A673 (cell line): ENCODE results near the gene BLCAP. TPM values are rescaled to one million over a fixed set of nuclear protein-coding genes. Genes with fewer than 3 reads are reported as not detected.

Experiments used
- BruUV-seq: library from RNA; stranded (reverse); fragments of 400-500 nt; replicated peaks from 2 replicates; lab custom pipeline; 2021; lab: Mats Ljungman, UMichigan
- CTCF ChIA-PET: fragments of 300-600 bp; sonication (Branson Sonifier 250); formaldehyde crosslinking; loops from one replicate; lab custom pipeline; 2022; ENCODE audit warnings: antibody characterized with exemption; lab: Charles Lee
- POLR2A ChIA-PET: fragments of 300-600 bp; sonication (Branson Sonifier 250); formaldehyde crosslinking; loops from one replicate; lab custom pipeline; 2022; ENCODE audit warnings: antibody characterized with exemption; ENCODE audit not compliant: low non-redundant PET; lab: Charles Lee
- DNase-seq: peaks from one replicate; pipeline ENCODE4 v3.0.0-alpha.2; 2015; ENCODE audit warnings: low spot score
- H3K27ac ChIP-seq: fragments of 200-600 bp; sonication (generic); 2 replicates; pipeline ENCODE4 v1.5.1; 2016; ENCODE audit warnings: mixed run types, low read depth, mild to moderate bottlenecking, mixed read lengths, antibody characterized with exemption, low read length; ENCODE audit not compliant: poor library complexity, severe bottlenecking
- H3K27me3 ChIP-seq: fragments of 200-600 bp; sonication (generic); replicated peaks from 2 replicates; pipeline ENCODE4 v1.6.1; 2017; ENCODE audit warnings: mixed run types, low read depth, mild to moderate bottlenecking, mixed read lengths, antibody characterized with exemption, low read length; ENCODE audit not compliant: insufficient read depth, poor library complexity
- H3K36me3 ChIP-seq: fragments of 200-600 bp; sonication (generic); 2 replicates; pipeline ENCODE4 v1.6.1; 2016; ENCODE audit warnings: mixed run types, mild to moderate bottlenecking, mixed read lengths, antibody characterized with exemption, low read length; ENCODE audit not compliant: insufficient read depth, poor library complexity, severe bottlenecking
- H3K4me1 ChIP-seq: fragments of 200-600 bp; sonication (generic); 2 replicates; pipeline ENCODE4 v1.6.1; 2017; ENCODE audit warnings: mixed run types, mild to moderate bottlenecking, mixed read lengths, antibody characterized with exemption, low read length; ENCODE audit not compliant: insufficient read depth, poor library complexity, severe bottlenecking
- H3K4me3 ChIP-seq: fragments of 200-600 bp; sonication (generic); 2 replicates; pipeline ENCODE4 v1.5.1; 2016; ENCODE audit warnings: low read depth, mixed run types, mild to moderate bottlenecking, mixed read lengths, low read length; ENCODE audit not compliant: poor library complexity, severe bottlenecking
- H3K9me3 ChIP-seq: fragments of 200-600 bp; sonication (generic); 2 replicates; pipeline ENCODE4 v1.6.1; 2016; ENCODE audit warnings: mixed run types, low read depth, mild to moderate bottlenecking, mixed read lengths, antibody characterized with exemption, low read length; ENCODE audit not compliant: poor library complexity, severe bottlenecking
- CTCF ChIP-seq: fragments of 300-800, 200-600 bp; sonication (generic); conservative IDR thresholded peaks from 2 replicates; pipeline ENCODE4 v1.5.1; 2017; ENCODE audit warnings: low read depth, mild to moderate bottlenecking, antibody characterized with exemption, low read length, moderate library complexity, mixed read lengths
- EZH2 ChIP-seq: fragments of 200-600 bp; sonication (generic); IDR thresholded peaks from 2 replicates; pipeline ENCODE4 v1.6.1; 2017; ENCODE audit warnings: borderline replicate concordance, low read depth, mild to moderate bottlenecking, mixed read lengths, antibody characterized with exemption, low read length; ENCODE audit not compliant: poor library complexity, severe bottlenecking
- intact Hi-C: fragments of 100-400 bp; cut with micrococcal nuclease; formaldehyde crosslinking; loops from one replicate; pipeline ENCODE4 v1.10.0; 2022; ENCODE audit not compliant: unreplicated experiment
- total RNA-seq: library from RNA; stranded (reverse); gene quantifications from 2 replicates; pipeline ENCODE4 v1.2.3, GENCODE V29; 2021

The BLCAP gene
- total RNA-seq, 1 experiment from 2014 or later: 39.9 TPM

GRCh38 chr20:37570419-37570818 lies 42.7 kb upstream of the BLCAP start:
- no peaks in the 10 kb centered on the region for H3K36me3 ChIP-seq
- no peaks in the 10 kb centered on the region for H3K9me3 ChIP-seq
- BruUV-seq: no TSS peak
- intact Hi-C loops: no loop called here
- TF ChIP-seq EZH2 (no peak), CTCF (no peak)
- DNase-seq: no peak
- H3K27ac ChIP-seq: no peak overlapping the region
- POLR2A ChIA-PET: no interaction called here
- no peak overlapping the region for H3K4me3 ChIP-seq
- H3K27me3 ChIP-seq: no peaks in the 10 kb centered on the region
- H3K4me1 ChIP-seq: peaks cover 16% of the 10 kb centered on the region
- CTCF ChIA-PET: no interaction called here

- TF ChIP-seq CTCF: no peak
- TF ChIP-seq EZH2: no peak
- H3K27me3 ChIP-seq: no peaks in the 10 kb centered on the region
- peak; percentile 77 for DNase-seq
These were observed 40.3 kb upstream of the BLCAP start for GRCh38 chr20:37567671-37568588.

GRCh38 chr20:37567331-37567665 lies 39.6 kb upstream of the BLCAP start:
- peak; percentile 21 for DNase-seq
- intact Hi-C loops: loop anchor here (5.0 to 10.0 kb wide), 2 partner anchors 330 to 838 kb away; no protein-coding TSS in a partner anchor
- no TSS peak for BruUV-seq
- ChIA-PET POLR2A (no interaction called here), CTCF (interaction anchor here (0.9 kb wide), 1 partner anchor 426 kb away, joined by 5 read pairs; no protein-coding TSS in a partner anchor)
- H3K27me3 ChIP-seq: no peaks in the 10 kb centered on the region
- H3K9me3 ChIP-seq: no peaks in the 10 kb centered on the region
- H3K36me3 ChIP-seq: no peaks in the 10 kb centered on the region
- peak overlapping the region; percentile 13 for H3K4me3 ChIP-seq
- H3K4me1 ChIP-seq: peaks cover 23% of the 10 kb centered on the region
- no peak for TF ChIP-seq EZH2
- TF ChIP-seq CTCF: no peak
- H3K27ac ChIP-seq: no peak overlapping the region

More at GRCh38 chr20:37567671-37568588, 40.3 kb upstream of the BLCAP start:
- H3K9me3 ChIP-seq: no peaks in the 10 kb centered on the region
- H3K4me3 ChIP-seq: peak overlapping the region; percentile 13
- no TSS peak for BruUV-seq
- H3K27ac ChIP-seq: no peak overlapping the region
- ChIA-PET POLR2A (no interaction called here), CTCF (interaction anchor here (0.9 kb wide), 1 partner anchor 425 kb away, joined by 5 read pairs; no protein-coding TSS in a partner anchor)
- intact Hi-C loops: loop anchor here (5.0 to 10.0 kb wide), 2 partner anchors 329 to 837 kb away; no protein-coding TSS in a partner anchor
- peaks cover 23% of the 10 kb centered on the region for H3K4me1 ChIP-seq
- no peaks in the 10 kb centered on the region for H3K36me3 ChIP-seq
